ENCODE results near the gene PLAC8L1.
"Not testable (repeated sequence)": the region's sequence is repeated elsewhere in the genome, so short reads cannot be mapped to it uniquely, and the experiment has no call there.

Gene PLAC8L1

GRCh38 chr5:146105477-146105876 lies at the start of gene PLAC8L1:
TSS of gene PLAC8L1 (minus strand) at chr5:146105577. CDS start at chr5:146104311, 1,266 bp downstream.
- no peak for DNase-seq (ENCODE audit: low read depth)

- DNase-seq (ENCODE audit: low read depth) = no peak
These were observed 46.6 kb upstream of the PLAC8L1 start for GRCh38 chr5:146151970-146152369.

- no peak for DNase-seq (ENCODE audit: low read depth)
These were observed 32.6 kb upstream of the PLAC8L1 start for GRCh38 chr5:146137967-146138403.

- DNase-seq (ENCODE audit: low read depth) = no peak
These were observed 25.2 kb upstream of the PLAC8L1 start for GRCh38 chr5:146130440-146131045.

- no peak for DNase-seq (ENCODE audit: low read depth)
These were observed 20.7 kb upstream of the PLAC8L1 start for GRCh38 chr5:146126068-146126467.

GRCh38 chr5:146124580-146124979 lies 19.2 kb upstream of the PLAC8L1 start:
- no peak for DNase-seq (ENCODE audit: low read depth)

- DNase-seq (ENCODE audit: low read depth) = not testable (repeated sequence)
These were observed 16.1 kb upstream of the PLAC8L1 start for GRCh38 chr5:146121451-146121850.

- DNase-seq (ENCODE audit: low read depth) = no peak
These were observed 12.9 kb upstream of the PLAC8L1 start for GRCh38 chr5:146118322-146118721.

GRCh38 chr5:146117216-146117615 lies 11.8 kb upstream of the PLAC8L1 start:
- DNase-seq (ENCODE audit: low read depth) = not testable (repeated sequence)

- DNase-seq (ENCODE audit: low read depth) = no peak
These were observed 11.0 kb upstream of the PLAC8L1 start for GRCh38 chr5:146116361-146116760.

GRCh38 chr5:146112476-146112875 lies 7.1 kb upstream of the PLAC8L1 start:
- DNase-seq (ENCODE audit: low read depth) = no peak

- DNase-seq (ENCODE audit: low read depth) = no peak
These were observed 6.0 kb upstream of the PLAC8L1 start for GRCh38 chr5:146111409-146111808.

- no peak for DNase-seq (ENCODE audit: low read depth)
These were observed 4.0 kb upstream of the PLAC8L1 start for GRCh38 chr5:146109379-146109778.

- DNase-seq (ENCODE audit: low read depth) = not testable (repeated sequence)
These were observed 3.5 kb upstream of the PLAC8L1 start for GRCh38 chr5:146108870-146109269.

GRCh38 chr5:146107901-146108300 lies 2.5 kb upstream of the PLAC8L1 start:
- no peak for DNase-seq (ENCODE audit: low read depth)

- DNase-seq (ENCODE audit: low read depth) = no peak
These were observed 1.8 kb downstream of the PLAC8L1 start for GRCh38 chr5:146103594-146103993.

GRCh38 chr5:146101646-146102045 lies 3.7 kb downstream of the PLAC8L1 start:
- no peak for DNase-seq (ENCODE audit: low read depth)

GRCh38 chr5:146098047-146098446 lies 7.3 kb downstream of the PLAC8L1 start:
- DNase-seq (ENCODE audit: low read depth) = no peak

GRCh38 chr5:146091881-146092280 lies 13.5 kb downstream of the PLAC8L1 start:
- no peak for DNase-seq (ENCODE audit: low read depth)

- no peak for DNase-seq (ENCODE audit: low read depth)
These were observed 16.1 kb downstream of the PLAC8L1 start for GRCh38 chr5:146089287-146089686.

- no peak for DNase-seq (ENCODE audit: low read depth)
These were observed 17.3 kb downstream of the PLAC8L1 start for GRCh38 chr5:146088098-146088497.

- DNase-seq (ENCODE audit: low read depth) = no peak
These were observed 21.0 kb downstream of the PLAC8L1 start for GRCh38 chr5:146084376-146084775.

GRCh38 chr5:146082798-146083197 lies 22.6 kb downstream of the PLAC8L1 start:
- no peak for DNase-seq (ENCODE audit: low read depth)

- DNase-seq (ENCODE audit: low read depth) = no peak
These were observed 23.8 kb downstream of the PLAC8L1 start for GRCh38 chr5:146081556-146081955.
